ENCODE results near the gene CACTIN.

CACTIN gene

DNA sequence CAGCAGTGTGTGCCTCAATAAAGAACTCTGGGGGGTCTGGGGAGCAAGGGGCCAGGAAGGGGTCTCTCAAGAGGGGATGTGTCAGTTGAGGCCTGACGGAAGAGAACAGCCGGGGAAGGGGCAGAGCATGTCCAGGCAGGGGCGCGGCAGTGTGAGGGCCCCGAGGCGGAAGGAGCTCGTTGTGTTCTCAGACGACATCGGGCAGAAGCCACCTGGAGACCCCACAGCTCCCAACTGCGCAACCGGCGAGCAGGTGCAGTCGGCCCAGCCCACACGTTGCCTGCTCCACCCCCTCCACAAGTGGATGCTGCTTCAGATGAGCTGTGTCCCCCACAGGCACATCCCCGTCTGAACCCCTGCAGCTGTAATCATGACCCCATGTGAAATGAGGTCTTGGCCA lies 4.9 kb downstream of the CACTIN start:
- TF ChIP-seq ZBTB7A (IDR thresholded peaks at IDR 0.05; ENCODE audit: low read depth) (no peak), TAF1 (IDR thresholded peaks at IDR 0.05; ENCODE audit: low read depth) (no peak), USF1 (IDR thresholded peaks at IDR 0.05) (no peak), CEBPB (IDR thresholded peaks at IDR 0.05) (no peak)

DNA sequence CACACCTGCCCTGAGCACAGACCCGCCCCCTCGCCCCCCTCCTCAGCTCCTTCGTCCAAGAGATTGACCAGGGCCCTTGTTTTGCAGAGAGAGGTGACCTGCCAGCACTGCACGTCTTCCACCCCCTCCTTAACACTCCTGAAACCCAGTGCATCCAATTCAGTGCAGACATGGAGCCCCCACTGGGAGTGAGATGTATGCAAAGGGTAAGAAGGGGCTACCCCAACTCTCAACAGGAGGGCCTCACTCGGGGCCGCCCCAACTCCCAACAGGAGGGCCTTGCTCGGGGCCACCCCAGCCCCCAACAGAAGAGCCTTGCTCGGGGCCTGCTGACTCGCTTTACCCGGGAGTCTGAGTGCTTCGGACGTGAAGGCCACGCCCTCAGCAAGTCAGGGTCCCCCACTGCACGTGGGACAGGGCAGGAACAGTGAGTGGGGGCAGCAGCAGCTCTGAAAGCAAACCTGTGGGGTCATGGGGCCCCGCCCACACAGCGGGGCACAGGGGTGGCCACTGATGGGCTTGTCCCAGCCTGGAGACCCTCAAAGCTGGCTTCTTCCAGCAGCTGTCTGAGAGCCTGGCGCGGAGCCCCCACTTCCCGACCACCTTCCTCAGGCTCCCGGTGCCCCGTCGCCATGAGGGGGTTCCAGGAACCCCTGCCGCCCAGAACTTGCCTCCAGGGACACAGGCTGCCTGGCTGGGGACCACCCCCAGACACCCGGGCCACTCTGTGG lies 5.6 kb downstream of the CACTIN start:
- TF ChIP-seq REST (IDR thresholded peaks at IDR 0.05; ENCODE audit: low read depth) (no peak), CEBPB (IDR thresholded peaks at IDR 0.05) (no peak), ZBTB7A (IDR thresholded peaks at IDR 0.05; ENCODE audit: low read depth) (no peak), USF1 (IDR thresholded peaks at IDR 0.05) (no peak), YY1 (IDR thresholded peaks at IDR 0.05; ENCODE audit: low read depth) (no peak), NFIC (IDR thresholded peaks at IDR 0.05) (no peak), EP300 (IDR thresholded peaks at IDR 0.05; ENCODE audit: borderline replicate concordance) (no peak), CREB1 (IDR thresholded peaks at IDR 0.05; ENCODE audit: low read depth) (no peak), EGR1 (IDR thresholded peaks at IDR 0.05) (no peak), RAD21 (IDR thresholded peaks at IDR 0.05; ENCODE audit: low read depth) (no peak), TCF12 (IDR thresholded peaks at IDR 0.05; ENCODE audit: low read depth) (no peak), TAF1 (IDR thresholded peaks at IDR 0.05; ENCODE audit: low read depth) (no peak), FOXM1 (IDR thresholded peaks at IDR 0.05; ENCODE audit: borderline replicate concordance, low read depth) (no peak), TEAD4 (IDR thresholded peaks at IDR 0.05) (no peak)
- TF ChIP-seq, protein P1, sequence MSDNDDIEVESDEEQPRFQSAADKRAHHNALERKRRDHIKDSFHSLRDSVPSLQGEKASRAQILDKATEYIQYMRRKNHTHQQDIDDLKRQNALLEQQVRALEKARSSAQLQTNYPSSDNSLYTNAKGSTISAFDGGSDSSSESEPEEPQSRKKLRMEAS (IDR thresholded peaks at IDR 0.05), result no peak

DNA sequence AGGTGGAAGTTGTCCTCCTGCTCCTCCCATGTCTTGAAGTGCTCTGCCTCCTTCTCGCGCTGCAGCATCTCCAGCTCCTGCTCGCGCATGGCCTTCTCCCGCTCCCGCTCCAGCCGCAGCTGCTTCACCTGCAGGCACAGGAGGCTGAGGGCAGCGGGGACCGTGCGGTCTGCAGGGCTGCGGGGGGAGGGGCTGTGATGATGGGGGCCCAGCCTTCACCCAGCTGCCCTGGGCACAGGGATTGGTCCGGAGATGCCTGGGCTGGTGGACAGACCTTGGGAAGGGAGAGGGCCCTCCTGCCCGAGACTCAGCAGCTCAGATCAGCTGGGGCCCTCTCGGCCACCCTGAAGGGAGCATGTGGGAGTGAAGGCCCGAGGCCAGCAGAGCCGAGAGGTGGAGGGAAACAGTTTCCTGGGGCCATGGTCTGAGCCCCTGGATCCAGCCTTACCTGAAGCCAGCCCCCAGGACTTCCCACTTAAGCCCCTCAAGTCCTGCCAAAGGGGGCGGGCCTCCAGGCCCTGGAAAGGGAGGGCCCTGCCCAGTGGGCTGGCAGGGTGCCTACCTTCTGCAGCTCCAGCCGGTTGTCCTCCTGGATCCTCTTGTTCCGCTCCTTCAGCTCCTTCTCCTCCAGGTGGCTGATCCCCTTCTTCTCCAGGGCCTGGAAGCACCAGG lies 6.3 kb downstream of the CACTIN start:
- TF ChIP-seq TAF1 (IDR thresholded peaks at IDR 0.05; ENCODE audit: low read depth) (no peak), CEBPB (IDR thresholded peaks at IDR 0.05) (no peak), FOXM1 (IDR thresholded peaks at IDR 0.05; ENCODE audit: borderline replicate concordance, low read depth) (no peak), TEAD4 (IDR thresholded peaks at IDR 0.05) (no peak), USF1 (IDR thresholded peaks at IDR 0.05) (no peak), RAD21 (IDR thresholded peaks at IDR 0.05; ENCODE audit: low read depth) (no peak), EGR1 (IDR thresholded peaks at IDR 0.05) (no peak), EP300 (IDR thresholded peaks at IDR 0.05; ENCODE audit: borderline replicate concordance) (no peak), REST (IDR thresholded peaks at IDR 0.05; ENCODE audit: low read depth) (no peak), NFIC (IDR thresholded peaks at IDR 0.05) (no peak), CREB1 (IDR thresholded peaks at IDR 0.05; ENCODE audit: low read depth) (no peak), YY1 (IDR thresholded peaks at IDR 0.05; ENCODE audit: low read depth) (no peak), ZBTB7A (IDR thresholded peaks at IDR 0.05; ENCODE audit: low read depth) (no peak), TCF12 (IDR thresholded peaks at IDR 0.05; ENCODE audit: low read depth) (no peak)
- TF ChIP-seq, protein P1 (IDR thresholded peaks at IDR 0.05), result no peak

DNA sequence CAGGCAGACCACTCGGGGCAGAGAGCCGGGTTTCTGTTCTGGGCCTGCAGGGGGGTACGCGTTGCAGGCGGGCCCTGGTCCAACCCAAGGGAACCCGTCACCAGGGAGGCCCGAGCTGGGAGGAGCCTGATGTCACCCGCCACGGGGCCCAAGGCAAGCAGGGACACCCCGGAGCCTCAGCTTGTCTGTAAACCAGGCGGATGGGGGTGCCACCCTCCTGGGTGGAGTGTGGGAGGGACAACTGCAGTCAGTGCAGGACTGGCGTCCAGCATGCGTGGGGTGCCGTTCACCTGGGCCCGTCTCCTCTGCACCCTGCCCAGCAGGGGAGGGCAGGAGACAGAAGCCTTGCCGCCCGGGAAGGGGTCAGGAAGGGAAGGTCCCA lies 7.0 kb downstream of the CACTIN start:
- TF ChIP-seq TEAD4 (IDR thresholded peaks at IDR 0.05) (no peak), RAD21 (IDR thresholded peaks at IDR 0.05; ENCODE audit: low read depth) (no peak), TCF12 (IDR thresholded peaks at IDR 0.05; ENCODE audit: low read depth) (no peak), TAF1 (IDR thresholded peaks at IDR 0.05; ENCODE audit: low read depth) (no peak), NFIC (IDR thresholded peaks at IDR 0.05) (no peak), REST (IDR thresholded peaks at IDR 0.05; ENCODE audit: low read depth) (no peak), EGR1 (IDR thresholded peaks at IDR 0.05) (no peak), ZBTB7A (IDR thresholded peaks at IDR 0.05; ENCODE audit: low read depth) (no peak), CREB1 (IDR thresholded peaks at IDR 0.05; ENCODE audit: low read depth) (no peak), USF1 (IDR thresholded peaks at IDR 0.05) (no peak), FOXM1 (IDR thresholded peaks at IDR 0.05; ENCODE audit: borderline replicate concordance, low read depth) (no peak), YY1 (IDR thresholded peaks at IDR 0.05; ENCODE audit: low read depth) (no peak), CEBPB (IDR thresholded peaks at IDR 0.05) (no peak), EP300 (IDR thresholded peaks at IDR 0.05; ENCODE audit: borderline replicate concordance) (no peak)
- TF ChIP-seq, protein P1 (IDR thresholded peaks at IDR 0.05), result no peak

Data from Ishikawa (cell line).